Dermis microvascular lymphatic vessel endothelial cell (primary cell): ENCODE data around the gene STN1. TPM values are rescaled to one million over a fixed set of nuclear protein-coding genes. Genes with fewer than 3 reads are reported as not detected.

Experiments used
- DNase-seq, 2 donors: peaks; one replicate each; pipeline versions ENCODE4 v3.0.0 to v3.0.0-alpha.2; 2010; ENCODE audit warnings: low read depth in 2 of 2
- total RNA-seq: library from RNA; depleted of rRNA; stranded (reverse); fragments of >200 nt; gene quantifications from 2 replicates; pipeline ENCODE4 v1.2.1, GENCODE V29; 2014

Gene STN1
- total RNA-seq, 1 donor from 2014 or later: 20.5 TPM

DNA sequence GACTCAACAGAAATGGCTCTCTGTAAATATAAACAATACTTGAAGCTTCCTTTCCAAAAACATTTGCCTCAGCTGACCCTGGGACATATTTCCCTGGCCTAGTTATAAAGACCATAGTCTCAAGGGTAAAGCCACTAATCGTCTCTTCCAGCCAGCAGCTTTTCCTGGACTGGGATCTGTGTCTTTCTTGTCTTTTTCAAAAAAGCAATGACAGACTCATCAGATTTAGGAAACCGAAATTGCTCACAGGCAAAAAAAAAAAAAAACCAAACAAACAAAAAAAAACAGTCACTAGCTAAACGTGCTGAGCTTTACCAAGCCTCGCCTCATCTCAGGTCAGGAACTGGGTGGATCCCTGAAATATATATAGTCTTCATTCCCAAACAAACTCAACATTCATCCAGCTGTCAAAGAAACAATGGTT is 23.5 kb downstream of the STN1 start:
- DNase-seq: peak in 1 of 2 donors; percentile 52

DNA sequence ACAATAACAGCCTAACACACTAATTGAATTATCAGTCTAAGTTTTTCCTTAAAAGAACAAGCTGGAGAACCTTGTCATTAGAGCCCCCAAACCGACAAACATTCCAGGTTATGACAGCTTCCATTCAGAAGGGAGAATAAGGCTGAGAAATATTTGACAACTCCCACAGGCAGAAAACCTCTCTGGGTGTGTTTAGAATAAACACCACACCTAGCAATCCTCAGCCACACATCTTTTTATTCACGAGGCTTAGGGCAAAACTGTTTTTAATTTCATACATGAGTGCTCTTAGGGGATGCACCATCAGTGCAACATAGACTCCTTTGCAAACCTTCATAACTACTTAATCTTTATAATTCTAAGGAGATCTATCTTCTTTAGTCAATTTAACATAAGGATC is 24.2 kb downstream of the STN1 start:
- no peak for DNase-seq

DNA sequence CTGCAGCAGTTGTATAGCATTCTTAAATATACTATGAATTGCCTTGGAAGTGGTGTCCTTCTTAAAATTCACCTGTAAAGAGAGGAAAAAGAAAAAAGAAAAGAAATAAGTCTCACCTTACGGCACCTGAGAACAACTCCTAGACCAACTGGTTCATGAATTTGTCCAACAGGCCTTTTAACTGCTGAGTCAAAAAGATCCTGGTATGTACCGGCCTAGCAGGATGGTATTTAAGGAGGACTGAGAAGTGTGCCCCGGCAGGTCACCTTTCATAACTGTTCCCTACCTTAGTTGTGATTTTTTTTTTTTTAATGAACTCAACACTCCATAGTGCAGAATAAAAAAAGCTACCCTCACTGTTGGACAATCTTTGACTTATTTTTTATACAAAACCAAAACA is 25.8 kb downstream of the STN1 start:
- no peak for DNase-seq

GRCh38 chr10:103890688-103891087 is 27.3 kb downstream of the STN1 start:
- DNase-seq: no peak

- peak in 1 of 2 donors; percentile 70 for DNase-seq
These were observed 27.8 kb downstream of the STN1 start for GRCh38 chr10:103890194-103890658.

- DNase-seq: no peak
These were observed 28.8 kb downstream of the STN1 start for GRCh38 chr10:103889121-103889720.

DNA sequence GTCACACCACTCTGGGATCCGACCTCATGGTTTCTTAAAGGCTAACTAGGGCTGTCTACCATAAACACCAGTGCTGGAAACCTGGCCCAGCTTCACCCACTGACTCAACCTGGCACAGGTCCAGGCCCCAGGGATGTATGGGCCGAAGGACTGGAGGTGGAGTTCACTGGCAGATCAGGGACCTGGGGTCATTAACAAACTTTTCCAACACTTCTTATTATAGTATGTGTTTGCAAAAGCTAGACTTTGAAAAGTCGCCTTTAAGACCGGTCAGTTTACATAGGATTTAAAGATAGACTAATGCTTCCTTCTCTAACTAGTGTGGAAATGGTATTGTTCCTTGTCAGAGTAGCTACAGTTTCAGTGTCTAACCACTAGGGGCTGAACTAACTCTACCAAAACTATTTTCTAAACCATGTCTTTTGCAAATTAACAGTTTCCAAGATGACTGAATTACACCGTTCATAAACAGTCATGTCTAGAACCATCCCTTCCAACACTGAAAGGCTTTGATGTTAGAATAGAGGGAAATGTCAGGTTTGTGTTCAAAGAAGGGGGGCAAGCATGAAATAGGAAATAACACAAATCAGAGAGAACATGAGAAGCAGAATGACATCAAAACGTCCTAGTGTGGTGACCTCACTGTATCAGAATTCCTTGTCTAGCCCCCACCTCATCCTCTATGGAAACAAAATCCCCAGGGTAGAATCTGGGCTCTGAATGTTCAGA is 29.7 kb downstream of the STN1 start:
- DNase-seq: peak; percentile 67 to 90

- DNase-seq: no peak
These were observed 32.4 kb downstream of the STN1 start for GRCh38 chr10:103885617-103886016.

- peak in 1 of 2 donors; percentile 54 for DNase-seq
These were observed 33.3 kb downstream of the STN1 start for GRCh38 chr10:103884681-103885139.

DNA sequence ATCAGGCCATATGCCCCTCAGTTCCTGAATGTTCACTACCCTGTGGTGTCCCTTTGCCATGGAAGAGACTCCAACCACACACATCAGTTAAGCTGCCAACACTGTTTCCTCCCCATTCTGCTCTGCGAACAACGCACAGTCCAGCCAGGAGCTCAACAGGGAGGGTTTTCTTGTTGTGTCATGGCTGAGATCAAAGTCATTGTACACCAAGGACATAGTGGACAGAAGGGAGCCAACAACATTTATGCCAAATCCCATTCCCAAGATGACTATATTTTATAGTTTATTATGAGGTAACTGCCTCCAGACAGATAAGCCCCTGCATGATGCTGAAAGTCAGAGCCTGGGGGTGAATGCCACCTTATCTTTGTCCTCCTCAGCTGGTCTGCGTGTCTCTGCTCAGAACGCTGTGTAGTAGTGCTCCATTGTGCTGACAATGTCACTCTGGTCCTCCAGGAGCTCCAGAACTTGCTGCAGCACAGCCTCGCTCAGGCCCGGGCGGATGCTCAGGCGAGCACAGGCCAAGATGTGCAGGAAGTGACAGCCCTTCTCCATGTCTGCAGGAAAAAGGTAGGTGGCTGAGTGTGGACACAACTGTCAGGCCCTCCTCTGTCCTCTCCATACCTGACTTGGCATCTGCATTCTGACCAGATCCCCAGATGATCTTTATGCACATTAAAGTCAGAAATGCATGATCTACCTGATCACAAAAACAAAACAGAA is 35.5 kb downstream of the STN1 start:
- no peak for DNase-seq

DNA sequence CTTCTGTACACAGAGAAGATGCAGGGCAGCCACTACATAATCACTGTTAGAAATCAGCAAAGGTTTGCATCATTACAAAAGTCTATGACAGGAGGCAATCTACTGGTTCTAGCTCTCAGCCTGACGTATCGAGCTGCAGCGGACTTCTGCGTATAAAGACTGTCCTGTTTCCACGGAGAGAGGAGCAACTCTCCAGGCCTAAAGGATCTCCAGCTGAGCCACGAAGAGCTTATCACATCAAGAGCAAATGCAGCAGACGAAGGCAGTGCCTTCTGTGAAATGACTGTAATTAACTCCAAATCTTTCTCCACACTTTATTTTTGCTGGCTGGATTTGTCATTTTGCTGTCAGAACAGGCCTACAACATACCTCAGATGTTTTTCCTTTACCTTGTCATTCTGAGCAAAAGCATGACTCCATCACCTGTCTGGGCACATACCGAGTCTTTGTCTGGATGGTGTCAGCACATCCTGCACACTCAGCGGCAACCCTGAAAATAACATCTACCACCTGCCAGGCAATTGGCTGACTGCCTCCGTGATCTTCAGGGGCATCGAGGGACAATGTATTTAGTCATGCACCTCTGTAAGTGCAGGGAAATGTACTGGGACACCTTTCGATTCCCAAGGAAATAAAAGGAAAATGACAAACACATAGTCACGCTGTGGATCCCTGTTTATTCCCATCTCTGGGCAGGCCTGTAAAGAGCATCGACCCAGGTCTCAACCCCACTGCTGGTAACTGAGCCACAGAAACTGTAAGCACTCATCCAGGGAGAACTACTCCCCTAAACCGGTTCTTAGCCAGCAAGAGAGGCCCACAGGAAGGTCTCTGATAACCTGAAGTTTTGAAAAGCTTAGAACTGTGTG is 36.3 kb downstream of the STN1 start:
- DNase-seq: peak in 1 of 2 donors; percentile 39

DNA sequence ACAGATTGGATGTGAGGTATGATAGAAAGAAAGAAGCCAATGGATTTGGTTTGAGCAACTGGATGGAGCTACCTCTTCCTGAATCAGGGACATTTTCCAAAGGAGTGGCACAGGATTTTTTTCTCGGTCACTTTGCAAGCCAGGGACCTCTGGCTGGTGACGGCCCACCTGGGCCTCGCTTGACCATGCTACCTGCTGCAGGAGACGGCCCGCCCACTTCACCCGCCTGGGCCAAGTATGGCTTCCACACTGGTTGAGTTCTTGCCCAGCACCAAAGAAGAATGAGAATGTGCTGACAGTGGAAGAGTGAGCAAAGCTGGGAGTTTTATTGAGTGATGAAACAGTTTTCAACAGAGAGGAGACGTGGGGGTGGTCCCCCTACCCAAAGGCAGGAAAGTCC is 38.2 kb downstream of the STN1 start:
- DNase-seq: no peak

DNA sequence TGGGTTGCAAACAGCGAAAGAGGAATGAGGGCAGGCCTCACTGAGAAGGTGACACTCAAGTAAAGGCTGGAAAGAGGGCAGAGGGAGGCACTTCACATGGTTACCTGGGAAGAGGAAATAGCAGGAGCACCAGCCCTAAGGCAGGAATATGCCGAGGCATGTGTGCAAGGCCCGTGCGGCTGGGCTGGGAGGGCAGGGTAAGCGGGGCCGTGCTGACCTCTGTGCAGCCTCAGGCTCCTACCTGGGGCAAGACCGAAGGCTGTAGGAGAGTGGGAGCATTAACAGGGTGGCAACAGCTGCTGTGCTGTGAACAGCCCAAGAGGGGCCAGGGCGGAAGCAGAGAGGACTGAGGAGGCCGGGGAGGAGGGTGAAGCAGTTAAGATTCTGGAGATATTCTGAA is 38.6 kb downstream of the STN1 start:
- DNase-seq: no peak

GRCh38 chr10:103877861-103878260 is 40.1 kb downstream of the STN1 start:
- DNase-seq: no peak

DNA sequence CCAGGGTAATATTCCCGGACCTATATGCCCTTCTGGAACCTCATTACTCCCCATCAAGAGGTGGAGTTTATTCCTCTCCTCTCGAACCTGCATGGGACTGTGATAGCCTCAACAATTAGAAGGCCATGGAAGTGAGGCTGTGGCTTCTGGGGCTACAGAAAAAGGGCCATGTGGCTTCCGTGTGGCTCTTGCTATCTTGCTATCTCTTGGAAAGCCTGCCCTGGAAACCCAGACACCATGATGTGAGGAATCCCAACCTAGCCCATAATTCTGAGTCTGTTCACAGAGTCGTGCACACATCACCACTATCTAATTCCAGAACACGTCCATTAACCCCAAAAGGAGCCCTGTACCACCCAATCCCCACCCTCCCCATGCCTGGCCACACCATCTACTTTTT is 41.8 kb downstream of the STN1 start:
- DNase-seq: no peak

DNA sequence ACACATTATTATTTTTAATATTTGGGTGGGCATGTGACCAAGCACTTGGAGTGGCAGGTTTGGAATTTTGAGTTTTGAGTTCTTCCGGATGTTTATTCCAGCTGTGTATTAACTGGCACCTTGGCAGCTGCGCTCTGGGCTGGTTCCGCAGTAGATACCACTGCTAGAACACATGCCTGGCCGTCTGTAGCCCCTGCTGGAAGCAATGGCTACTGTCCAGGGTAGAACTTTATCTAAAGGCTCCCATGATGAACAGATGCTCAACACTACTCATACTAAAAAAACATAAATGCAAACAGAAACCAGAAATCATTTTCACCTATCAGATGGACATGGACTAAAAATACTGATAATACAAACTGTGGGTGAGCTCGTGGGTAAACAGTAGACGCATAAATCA is 43.3 kb downstream of the STN1 start:
- no peak for DNase-seq

DNA sequence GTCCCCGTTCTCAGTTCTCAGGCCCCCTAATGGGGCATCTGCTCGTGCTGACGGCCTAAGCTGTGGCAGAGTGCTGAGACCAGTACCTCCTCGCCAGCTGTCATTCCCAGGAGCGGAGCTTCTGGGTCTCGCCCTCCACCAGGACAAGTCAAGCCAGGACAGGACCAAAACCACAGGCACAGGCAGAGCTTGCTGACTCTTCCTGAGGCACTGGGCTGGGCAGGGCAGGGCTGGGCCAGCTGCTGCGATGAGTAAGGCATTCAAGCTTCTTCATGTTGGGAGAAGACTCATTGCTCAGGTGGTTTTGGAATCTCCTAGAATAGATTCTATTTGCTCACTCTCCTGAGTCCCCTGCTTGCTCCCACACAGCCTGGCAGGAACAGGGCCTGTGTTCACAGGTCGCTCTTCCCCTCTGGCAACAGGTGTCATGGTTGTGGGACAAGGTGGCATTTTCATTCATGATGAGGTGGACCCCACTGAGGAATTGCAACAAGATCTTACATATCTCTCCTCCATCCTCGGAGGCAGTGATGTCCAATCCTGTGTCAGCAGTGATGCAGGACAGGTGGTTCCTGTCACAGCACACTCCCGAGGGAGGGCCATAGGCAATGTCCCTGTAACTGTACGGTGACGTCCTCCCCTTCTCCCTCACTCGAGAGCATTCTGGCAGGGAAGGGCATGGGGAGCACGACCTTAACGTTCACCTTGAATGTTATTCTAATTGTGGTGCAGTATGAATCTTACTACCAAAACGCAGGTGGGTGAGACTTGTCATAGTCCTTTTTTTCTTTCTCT is 45.6 kb downstream of the STN1 start:
- DNase-seq: no peak

DNA sequence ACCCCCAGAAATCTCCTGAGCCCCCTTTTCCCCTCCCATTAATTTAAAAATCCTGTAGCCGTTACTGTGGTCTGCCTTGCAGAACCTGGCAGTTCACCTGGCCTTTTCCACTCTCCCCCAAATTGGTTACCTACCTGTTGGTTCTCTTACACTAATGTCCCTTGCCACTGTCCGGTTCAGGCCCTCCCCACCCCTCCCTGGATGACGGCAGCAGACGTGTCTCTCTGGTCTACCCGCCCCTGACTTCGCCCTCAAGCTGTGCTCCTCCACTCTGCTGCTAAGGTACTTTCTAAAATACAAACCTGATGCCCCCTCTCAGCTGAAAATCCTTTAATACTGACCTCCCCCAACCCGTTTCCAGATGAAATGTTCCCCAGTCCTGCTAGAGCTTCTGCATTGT is 47.0 kb downstream of the STN1 start:
- no peak for DNase-seq

DNA sequence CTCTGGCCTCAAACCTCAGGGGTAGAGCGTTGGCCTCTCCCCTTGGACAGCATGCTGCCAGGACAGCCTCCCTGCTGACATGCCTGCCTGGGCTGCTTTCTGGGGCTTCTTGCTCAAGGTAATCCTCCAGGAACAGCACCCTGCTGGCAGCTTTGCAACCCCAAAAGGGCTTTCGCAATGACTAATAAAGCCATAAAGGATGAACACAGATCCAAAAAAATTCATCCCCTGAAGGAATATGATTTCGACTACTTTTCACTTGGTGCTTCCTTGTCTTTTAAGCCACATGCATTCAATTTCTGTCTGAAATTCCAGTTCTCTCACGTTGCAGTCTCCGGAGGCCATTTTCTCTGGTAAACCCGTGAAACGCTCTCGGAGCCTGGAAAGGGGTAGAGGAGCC is 47.5 kb downstream of the STN1 start:
- DNase-seq: no peak

DNA sequence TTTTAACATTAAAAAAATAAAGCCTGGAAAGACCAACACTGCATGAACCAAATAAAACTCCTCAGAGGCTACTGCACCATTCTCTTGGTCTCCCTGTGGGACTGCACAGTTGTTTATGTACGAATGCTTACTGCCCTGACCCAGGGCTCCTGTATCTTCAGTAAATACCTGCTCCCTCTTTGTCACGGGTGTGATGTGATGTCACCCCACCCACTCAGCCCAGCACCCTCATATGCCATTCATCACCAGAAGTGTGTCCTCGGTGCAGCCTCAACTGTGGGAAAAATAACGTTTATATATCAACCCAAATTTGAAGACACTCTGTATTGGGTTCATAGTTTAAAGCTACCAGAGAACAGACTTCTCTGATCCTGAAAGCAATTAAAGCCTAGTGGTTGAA is 48.6 kb downstream of the STN1 start:
- DNase-seq: no peak

GRCh38 chr10:103868200-103868599 is 49.8 kb downstream of the STN1 start:
- DNase-seq: no peak
